Astrocyte (in vitro differentiated cells and primary cell): ENCODE measurements around the gene TSPAN2. TPM values are rescaled to one million over a fixed set of nuclear protein-coding genes. Genes with fewer than 3 reads are reported as not detected.

Experiments
- DNase-seq: peaks from one replicate; pipeline ENCODE4 v3.0.0-alpha.2; 2010; ENCODE audit warnings: low read depth
- FAIRE-seq: peaks from 2 replicates; lab custom pipeline; 2011; peaks lifted over from hg19 to GRCh38; lab: Jason Lieb, UNC
- H2AFZ ChIP-seq: 2 replicates; pipeline ENCODE4 v1.6.0; 2012; ENCODE audit warnings: low read depth, low read length, inconsistent platforms
- H3K27ac ChIP-seq: 2 replicates; pipeline ENCODE4 v1.5.1; 2011; ENCODE audit warnings: low read depth, low read length, inconsistent platforms
- H3K27me3 ChIP-seq: 2 replicates; pipeline ENCODE4 v1.6.0; 2011; ENCODE audit warnings: low read length, inconsistent platforms; ENCODE audit not compliant: insufficient read depth
- H3K36me3 ChIP-seq: 2 replicates; pipeline ENCODE4 v1.5.1; 2011; ENCODE audit warnings: low read length, inconsistent platforms; ENCODE audit not compliant: insufficient read depth
- H3K4me1 ChIP-seq: 2 replicates; pipeline ENCODE4 v1.5.1; 2011; ENCODE audit warnings: low read length, inconsistent platforms; ENCODE audit not compliant: insufficient read depth
- H3K4me2 ChIP-seq: 2 replicates; pipeline ENCODE4 v1.6.0; 2012; ENCODE audit warnings: low read length, inconsistent platforms
- H3K4me3 ChIP-seq: 2 replicates; pipeline ENCODE4 v1.5.1; 2011; ENCODE audit warnings: low read depth, mild to moderate bottlenecking, low read length, inconsistent platforms; ENCODE audit not compliant: insufficient read depth
- H3K79me2 ChIP-seq: 2 replicates; pipeline ENCODE4 v1.6.0; 2012; ENCODE audit warnings: mild to moderate bottlenecking, low read length, inconsistent platforms; ENCODE audit not compliant: insufficient read depth
- H3K9ac ChIP-seq: 2 replicates; pipeline ENCODE4 v1.6.0; 2012; ENCODE audit warnings: mild to moderate bottlenecking, low read length, inconsistent platforms
- H3K9me3 ChIP-seq: 2 replicates; pipeline ENCODE4 v1.5.1; 2012; ENCODE audit warnings: low read depth, mild to moderate bottlenecking, low read length, inconsistent platforms; ENCODE audit not compliant: insufficient read depth
- H4K20me1 ChIP-seq: 2 replicates; pipeline ENCODE4 v1.6.0; 2012; ENCODE audit warnings: low read length, inconsistent platforms; ENCODE audit not compliant: insufficient read depth
- H3K27ac Mint-ChIP-seq: one replicate; pipeline ENCODE4 v1.8.0; 2021; ENCODE audit warnings: mild to moderate bottlenecking, mixed read lengths; ENCODE audit not compliant: unreplicated experiment
- H3K27me3 Mint-ChIP-seq: one replicate; pipeline ENCODE4 v1.8.0; 2021; ENCODE audit warnings: low read depth, mixed read lengths; ENCODE audit not compliant: unreplicated experiment
- H3K36me3 Mint-ChIP-seq: one replicate; pipeline ENCODE4 v1.8.0; 2021; ENCODE audit warnings: low read depth, mixed read lengths; ENCODE audit not compliant: unreplicated experiment
- H3K4me1 Mint-ChIP-seq: one replicate; pipeline ENCODE4 v1.8.0; 2021; ENCODE audit warnings: low read depth, mixed read lengths; ENCODE audit not compliant: unreplicated experiment
- H3K4me3 Mint-ChIP-seq: one replicate; pipeline ENCODE4 v1.8.0; 2021; ENCODE audit warnings: mild to moderate bottlenecking, moderate library complexity, mixed read lengths; ENCODE audit not compliant: unreplicated experiment
- H3K9me3 Mint-ChIP-seq: one replicate; pipeline ENCODE4 v1.8.0; 2021; ENCODE audit warnings: mild to moderate bottlenecking, mixed read lengths; ENCODE audit not compliant: unreplicated experiment
- CTCF ChIP-seq: IDR thresholded peaks from 2 replicates; pipeline ENCODE4 v1.5.1; 2011; ENCODE audit warnings: low read depth, mild to moderate bottlenecking, inconsistent platforms, low read length, moderate library complexity; ENCODE audit not compliant: insufficient read depth
- EZH2 ChIP-seq: IDR thresholded peaks from 2 replicates; pipeline ENCODE4 v1.6.1; 2012; ENCODE audit warnings: mild to moderate bottlenecking, low read length, inconsistent platforms; ENCODE audit not compliant: insufficient read depth
- total RNA-seq: library from RNA; stranded (reverse); gene quantifications from 2 replicates; pipeline ENCODE4 v1.2.1, GENCODE V29; 2021

TSPAN2 gene
- total RNA-seq, 1 donor from 2014 or later, result 23.7 TPM

GRCh38 chr1:115105831-115106230, 16.5 kb upstream of the TSPAN2 start:
- Histone ChIP-seq H3K4me1 (no peaks in the 10 kb centered on the region), H2AFZ (no peak overlapping the region), H4K20me1 (no peaks in the 10 kb centered on the region), H3K4me2 (no peak overlapping the region), H3K27me3 (no peaks in the 10 kb centered on the region), H3K27ac (no peak overlapping the region), H3K9me3 (no peaks in the 10 kb centered on the region), H3K79me2 (no peaks in the 10 kb centered on the region), H3K4me3 (no peak overlapping the region), H3K36me3 (no peaks in the 10 kb centered on the region), H3K9ac (no peak overlapping the region)
- Mint-ChIP-seq H3K4me1 (no peaks in the 10 kb centered on the region), H3K27ac (no peak overlapping the region), H3K36me3 (no peaks in the 10 kb centered on the region), H3K9me3 (peaks cover 2% of the 10 kb centered on the region), H3K27me3 (peaks cover 6% of the 10 kb centered on the region), H3K4me3 (no peak overlapping the region)
- TF ChIP-seq EZH2 (no peak), CTCF (no peak)
- DNase-seq, result no peak
- FAIRE-seq, result no peak

- no peaks in the 10 kb centered on the region for H3K27me3 ChIP-seq
- FAIRE-seq (peak; percentile 32), DNase-seq (peak; percentile 22)
- peak overlapping the region; percentile 33 for H2AFZ ChIP-seq
- H3K27me3 Mint-ChIP-seq, result peaks cover 7% of the 10 kb centered on the region
- no peak overlapping the region for H3K27ac ChIP-seq
- no peaks in the 10 kb centered on the region for H3K9me3 ChIP-seq
- peak overlapping the region; percentile 75 for H3K4me2 ChIP-seq
- no peaks in the 10 kb centered on the region for H3K79me2 ChIP-seq
- H3K36me3 ChIP-seq, result no peaks in the 10 kb centered on the region
- H3K9ac ChIP-seq, result peak overlapping the region; percentile 65
- no peak overlapping the region for H3K4me3 Mint-ChIP-seq
- no peaks in the 10 kb centered on the region for H3K9me3 Mint-ChIP-seq
- no peaks in the 10 kb centered on the region for H4K20me1 ChIP-seq
- peaks cover 7% of the 10 kb centered on the region for H3K4me1 ChIP-seq
- TF ChIP-seq EZH2, result no peak
- TF ChIP-seq CTCF, result no peak
- peaks cover 2% of the 10 kb centered on the region for H3K36me3 Mint-ChIP-seq
- no peak overlapping the region for H3K27ac Mint-ChIP-seq
- peak overlapping the region; percentile 40 for H3K4me3 ChIP-seq
- H3K4me1 Mint-ChIP-seq, result peaks cover 3% of the 10 kb centered on the region
Measured at GRCh38 chr1:115099693-115100050, 10.4 kb upstream of the TSPAN2 start.

- Histone ChIP-seq H3K4me2 (peak overlapping the region; percentile 75), H3K79me2 (no peaks in the 10 kb centered on the region), H3K4me3 (peak overlapping the region; percentile 40), H2AFZ (peak overlapping the region; percentile 33), H3K36me3 (no peaks in the 10 kb centered on the region), H3K27ac (no peak overlapping the region), H4K20me1 (no peaks in the 10 kb centered on the region), H3K27me3 (no peaks in the 10 kb centered on the region), H3K9ac (peak overlapping the region; percentile 65), H3K9me3 (no peaks in the 10 kb centered on the region), H3K4me1 (peaks cover 7% of the 10 kb centered on the region)
- Mint-ChIP-seq H3K4me3 (no peak overlapping the region), H3K4me1 (peaks cover 3% of the 10 kb centered on the region), H3K27me3 (peaks cover 7% of the 10 kb centered on the region), H3K27ac (no peak overlapping the region), H3K36me3 (peaks cover 2% of the 10 kb centered on the region), H3K9me3 (no peaks in the 10 kb centered on the region)
- peak; percentile 71 for DNase-seq
- no peak for FAIRE-seq
- no peak for TF ChIP-seq CTCF
- TF ChIP-seq EZH2, result no peak
Measured at GRCh38 chr1:115098979-115099692, 9.8 kb upstream of the TSPAN2 start.
